WTC11 (cell line): ENCODE results near the gene MRC2. TPM values are rescaled to one million over a fixed set of nuclear protein-coding genes. Genes with fewer than 3 reads are reported as not detected.

ENCODE experiments used
- ATAC-seq: fragments of 200-7000 bp; cut with Tn5 transposase; 2 replicates; pipeline ENCODE4 v1.10.0; 2021; ENCODE audit warnings: mild to moderate bottlenecking, moderate library complexity
- CTCF ChIA-PET: fragments of 300-600 bp; sonication (Branson Sonifier 250); formaldehyde crosslinking; loops from one replicate; lab custom pipeline; 2021; ENCODE audit warnings: antibody characterized with exemption; lab: Charles Lee
- POLR2A ChIA-PET: fragments of 350-600 bp; sonication (Branson Sonifier 250); formaldehyde crosslinking; loops from one replicate; lab custom pipeline; 2021; ENCODE audit warnings: antibody characterized with exemption; lab: Charles Lee
- DNase-seq: peaks from one replicate; pipeline ENCODE4 v3.0.0; 2021; ENCODE audit warnings: low spot score
- H3K27ac Mint-ChIP-seq: 2 replicates; pipeline ENCODE4 v1.8.0; 2021; ENCODE audit warnings: mixed read lengths
- H3K27me3 Mint-ChIP-seq: 2 replicates; pipeline ENCODE4 v1.8.0; 2021; ENCODE audit warnings: low read depth, mild to moderate bottlenecking, moderate library complexity, mixed read lengths
- H3K36me3 Mint-ChIP-seq: 2 replicates; pipeline ENCODE4 v1.8.0; 2021; ENCODE audit warnings: mixed read lengths
- H3K4me1 Mint-ChIP-seq: 2 replicates; pipeline ENCODE4 v1.8.0; 2022; ENCODE audit warnings: mixed read lengths
- H3K4me3 Mint-ChIP-seq: 2 replicates; pipeline ENCODE4 v1.8.0; 2021; ENCODE audit warnings: mild to moderate bottlenecking, moderate library complexity, mixed read lengths
- H3K9me3 Mint-ChIP-seq: 2 replicates; pipeline ENCODE4 v1.8.0; 2021; ENCODE audit warnings: mixed read lengths
- ARID4B ChIP-seq: sonication (generic); formaldehyde crosslinking; IDR thresholded peaks from 2 replicates; pipeline ENCODE4 v1.8.0; 2023; ENCODE audit warnings: missing genetic modification reagents, mild to moderate bottlenecking, borderline replicate concordance
- ATF1 ChIP-seq: sonication (generic); formaldehyde crosslinking; IDR thresholded peaks from 2 replicates; pipeline ENCODE4 v1.8.1; 2023; ENCODE audit warnings: mild to moderate bottlenecking, moderate library complexity, missing genetic modification reagents
- CDX4 ChIP-seq: fragments of 250-450 bp; sonication (Bioruptor Pico); IDR thresholded peaks from 2 replicates; pipeline ENCODE4 v1.9.0; 2021; ENCODE audit warnings: moderate library complexity, mild to moderate bottlenecking, inconsistent platforms, borderline replicate concordance
- CREM ChIP-seq: sonication (generic); formaldehyde crosslinking; IDR thresholded peaks from 2 replicates; pipeline ENCODE4 v1.8.1; 2022; ENCODE audit warnings: mild to moderate bottlenecking, missing genetic modification reagents, moderate library complexity
- CTCF ChIP-seq: fragments of 200-600 bp; IDR thresholded peaks from 2 replicates; pipeline ENCODE4 v1.8.0; 2022; ENCODE audit warnings: antibody characterized with exemption
- ELF4 ChIP-seq: sonication (generic); formaldehyde crosslinking; IDR thresholded peaks from 2 replicates; pipeline ENCODE4 v1.8.1; 2022; ENCODE audit warnings: low read depth, mild to moderate bottlenecking, moderate library complexity, missing genetic modification reagents
- FOXP4 ChIP-seq: sonication (generic); formaldehyde crosslinking; IDR thresholded peaks from 2 replicates; pipeline ENCODE4 v1.8.0; 2022; ENCODE audit warnings: mild to moderate bottlenecking, missing genetic modification reagents
- KAT7 ChIP-seq: sonication (generic); formaldehyde crosslinking; IDR thresholded peaks from 2 replicates; pipeline ENCODE4 v1.8.1; 2023; ENCODE audit warnings: missing genetic modification reagents, mild to moderate bottlenecking, borderline replicate concordance
- NR3C1 ChIP-seq: sonication (generic); formaldehyde crosslinking; conservative IDR thresholded peaks from 2 replicates; pipeline ENCODE4 v1.8.1; 2023; ENCODE audit warnings: low read depth, mild to moderate bottlenecking, missing genetic modification reagents
- RELA ChIP-seq: sonication (generic); formaldehyde crosslinking; IDR thresholded peaks from 2 replicates; pipeline ENCODE4 v1.8.1; 2022; ENCODE audit warnings: missing genetic modification reagents, mild to moderate bottlenecking, borderline replicate concordance
- SMAD3 ChIP-seq: sonication (generic); formaldehyde crosslinking; IDR thresholded peaks from 2 replicates; pipeline ENCODE4 v1.8.0; 2022; ENCODE audit warnings: missing genetic modification reagents, mild to moderate bottlenecking, borderline replicate concordance
- TP53 ChIP-seq: sonication (generic); formaldehyde crosslinking; IDR thresholded peaks from 2 replicates; pipeline ENCODE4 v1.8.1; 2023; ENCODE audit warnings: mild to moderate bottlenecking, missing genetic modification reagents
- ZBTB21 ChIP-seq: sonication (generic); formaldehyde crosslinking; IDR thresholded peaks from 2 replicates; pipeline ENCODE4 v1.8.1; 2023; ENCODE audit warnings: mild to moderate bottlenecking, missing genetic modification reagents, borderline replicate concordance
- ZNF121 ChIP-seq: sonication (generic); formaldehyde crosslinking; IDR thresholded peaks from 2 replicates; pipeline ENCODE4 v1.8.0; 2023; ENCODE audit warnings: missing genetic modification reagents
- ZNF138 ChIP-seq: sonication (generic); formaldehyde crosslinking; conservative IDR thresholded peaks from 2 replicates; pipeline ENCODE4 v1.8.1; 2022; ENCODE audit warnings: mild to moderate bottlenecking, moderate library complexity, missing genetic modification reagents
- ZNF219 ChIP-seq: sonication (generic); formaldehyde crosslinking; IDR thresholded peaks from 2 replicates; pipeline ENCODE4 v1.8.0; 2023; ENCODE audit warnings: missing genetic modification reagents, mild to moderate bottlenecking, borderline replicate concordance
- ZNF263 ChIP-seq: sonication (generic); formaldehyde crosslinking; IDR thresholded peaks from 2 replicates; pipeline ENCODE4 v1.8.1; 2022; ENCODE audit warnings: low read depth, mild to moderate bottlenecking, moderate library complexity, missing genetic modification reagents
- ZNF512 ChIP-seq: sonication (generic); formaldehyde crosslinking; IDR thresholded peaks from 2 replicates; pipeline ENCODE4 v1.8.1; 2022; ENCODE audit warnings: missing genetic modification reagents, borderline replicate concordance
- ZNF671 ChIP-seq: fragments of 250-450 bp; sonication (Bioruptor Pico); IDR thresholded peaks from 2 replicates; pipeline ENCODE4 v1.8.0; 2021; ENCODE audit warnings: mild to moderate bottlenecking
- total RNA-seq: library from RNA; stranded (reverse); gene quantifications from 3 replicates; pipeline ENCODE4 v1.2.3, GENCODE V29; 2021
- TF ChIP-seq, protein P1 (sequence below): sonication (generic); formaldehyde crosslinking; IDR thresholded peaks from 2 replicates; pipeline ENCODE4 v1.8.1; 2023; ENCODE audit warnings: mild to moderate bottlenecking, missing genetic modification reagents

The MRC2 gene
- total RNA-seq, 1 experiment from 2014 or later: 35.3 TPM

DNA sequence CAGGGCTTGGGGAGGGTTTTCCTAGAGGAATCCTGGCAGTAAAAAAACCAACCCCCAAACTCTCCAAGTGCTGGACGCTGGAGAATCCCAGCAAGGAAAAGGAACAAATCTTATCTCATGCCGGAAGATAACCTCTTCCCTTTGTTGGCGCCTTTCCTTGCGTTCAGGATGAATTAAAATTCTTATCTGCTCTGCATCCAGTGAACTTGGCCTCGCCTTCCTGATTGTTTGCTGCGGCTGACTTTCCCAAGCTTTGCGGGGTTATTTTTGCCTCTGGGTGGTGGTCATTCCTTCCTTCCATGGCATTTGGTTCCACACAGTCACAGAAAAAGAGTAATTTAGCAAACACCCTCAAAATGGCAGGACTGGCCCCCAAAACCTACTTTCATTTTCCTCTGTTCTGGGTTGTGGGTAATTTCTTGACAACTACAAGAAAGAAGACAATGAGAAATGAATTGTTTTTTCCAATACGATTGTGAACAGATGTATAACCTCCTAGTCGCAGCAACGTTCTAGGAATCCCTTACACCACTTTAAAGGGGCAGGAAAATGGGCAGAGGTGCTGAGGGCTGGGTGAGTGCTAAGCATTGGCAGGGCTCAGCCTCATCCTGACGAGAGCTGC, 77.8 kb downstream of the MRC2 start:
- CTCF ChIA-PET: interaction anchor here (0.7 to 1.8 kb wide), 5 partner anchors 8 to 264 kb away, joined by 3 to 7 read pairs (median 4); no protein-coding TSS in a partner anchor
- TF ChIP-seq ZNF263 (CRISPR knock-in tag) (no peak), TP53 (no peak), RELA (CRISPR knock-in tag) (no peak), ZNF512 (CRISPR knock-in tag) (no peak), CDX4 (CRISPR knock-in tag) (no peak), FOXP4 (CRISPR knock-in tag) (no peak), ZNF121 (no peak), ZNF219 (CRISPR knock-in tag) (no peak), ZNF138 (CRISPR knock-in tag) (no peak)
- TF ChIP-seq, protein P1, sequence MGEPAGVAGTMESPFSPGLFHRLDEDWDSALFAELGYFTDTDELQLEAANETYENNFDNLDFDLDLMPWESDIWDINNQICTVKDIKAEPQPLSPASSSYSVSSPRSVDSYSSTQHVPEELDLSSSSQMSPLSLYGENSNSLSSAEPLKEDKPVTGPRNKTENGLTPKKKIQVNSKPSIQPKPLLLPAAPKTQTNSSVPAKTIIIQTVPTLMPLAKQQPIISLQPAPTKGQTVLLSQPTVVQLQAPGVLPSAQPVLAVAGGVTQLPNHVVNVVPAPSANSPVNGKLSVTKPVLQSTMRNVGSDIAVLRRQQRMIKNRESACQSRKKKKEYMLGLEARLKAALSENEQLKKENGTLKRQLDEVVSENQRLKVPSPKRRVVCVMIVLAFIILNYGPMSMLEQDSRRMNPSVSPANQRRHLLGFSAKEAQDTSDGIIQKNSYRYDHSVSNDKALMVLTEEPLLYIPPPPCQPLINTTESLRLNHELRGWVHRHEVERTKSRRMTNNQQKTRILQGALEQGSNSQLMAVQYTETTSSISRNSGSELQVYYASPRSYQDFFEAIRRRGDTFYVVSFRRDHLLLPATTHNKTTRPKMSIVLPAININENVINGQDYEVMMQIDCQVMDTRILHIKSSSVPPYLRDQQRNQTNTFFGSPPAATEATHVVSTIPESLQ (CRISPR knock-in tag): no peak
- Mint-ChIP-seq H3K27ac (peak overlapping the region; percentile 89), H3K4me3 (peak overlapping the region; percentile 80), H3K27me3 (peaks cover 15% of the 10 kb centered on the region), H3K36me3 (peaks cover 19% of the 10 kb centered on the region), H3K9me3 (peaks cover 23% of the 10 kb centered on the region), H3K4me1 (peaks cover 30% of the 10 kb centered on the region)
- POLR2A ChIA-PET: interaction anchor here (0.6 kb wide), 1 partner anchor 1301 kb away, joined by 7 read pairs; no protein-coding TSS in a partner anchor
- ATAC-seq: no peak
- DNase-seq: no peak

DNA sequence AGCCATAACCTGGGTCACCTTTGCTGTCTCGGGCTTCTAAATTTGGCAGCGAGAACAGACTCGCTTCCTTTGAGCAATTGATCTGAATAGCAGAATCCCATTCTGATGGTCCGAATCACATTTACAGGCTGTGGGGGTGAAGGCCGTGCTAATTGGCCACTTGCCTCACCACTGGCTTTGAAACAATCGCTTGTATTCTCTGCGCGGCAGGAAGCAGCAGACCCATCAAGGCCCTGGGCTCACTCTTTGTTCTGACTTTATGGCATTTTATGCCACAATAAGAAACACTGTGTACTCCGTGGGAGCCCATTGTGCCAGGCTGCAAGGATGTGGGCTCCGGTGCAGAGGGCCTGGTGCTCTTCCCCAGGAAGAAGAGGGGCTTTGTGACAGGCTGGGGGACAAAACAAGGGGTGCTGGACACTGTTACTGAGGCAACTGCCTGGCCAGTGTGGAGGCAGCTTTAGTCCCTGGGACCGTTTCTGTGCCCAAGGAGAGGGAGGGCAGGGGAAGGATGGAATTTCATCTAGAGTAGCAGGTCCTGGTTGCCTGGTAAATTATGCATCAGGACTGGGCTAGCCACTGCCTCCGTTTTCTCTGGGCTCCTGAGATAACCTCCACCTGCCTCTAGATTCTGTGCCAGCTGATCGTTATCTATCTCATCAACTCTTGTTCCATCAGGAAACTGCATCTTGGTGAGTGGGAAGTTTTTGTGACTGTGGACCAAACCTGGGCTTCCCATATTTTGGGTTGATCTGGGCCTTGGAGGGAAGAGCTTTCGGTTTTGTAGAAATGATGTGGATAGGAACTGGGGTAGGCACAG, 78.5 kb downstream of the MRC2 start:
- Mint-ChIP-seq H3K27me3 (peaks cover 15% of the 10 kb centered on the region), H3K9me3 (peaks cover 23% of the 10 kb centered on the region), H3K27ac (peak overlapping the region; percentile 89), H3K4me1 (peaks cover 30% of the 10 kb centered on the region), H3K4me3 (peak overlapping the region; percentile 80), H3K36me3 (peaks cover 20% of the 10 kb centered on the region)
- DNase-seq (no peak), ATAC-seq (peak; percentile 57)
- CTCF ChIA-PET: interaction anchor here (0.9 to 1.8 kb wide), 4 partner anchors 14 to 263 kb away, joined by 3 to 7 read pairs (median 4); no protein-coding TSS in a partner anchor
- POLR2A ChIA-PET: interaction anchor here (0.6 kb wide), 1 partner anchor 23 kb away, joined by 10 read pairs; no protein-coding TSS in a partner anchor
- TF ChIP-seq ARID4B (CRISPR knock-in tag) (peak; percentile 45; the same call in 1 of the 2 replicates), CREM (CRISPR knock-in tag) (peak; percentile 70; the same call in 1 of the 2 replicates), ELF4 (CRISPR knock-in tag) (no peak), CTCF (no peak), ZBTB21 (0 out of 2 replicates have a peak, but pooled peaks have one; percentile 61), ATF1 (CRISPR knock-in tag) (no peak), KAT7 (peak; percentile 70; the same call in 1 of the 2 replicates), SMAD3 (no peak), ZNF671 (CRISPR knock-in tag) (no peak), NR3C1 (CRISPR knock-in tag) (no peak)
